ENCODE results near the gene PSD2. TPM values are rescaled to one million over a fixed set of nuclear protein-coding genes. Genes with fewer than 3 reads are reported as not detected.

PSD2 gene
- total RNA-seq, 1 experiment from 2014 or later = 0.22 TPM

- peaks cover 54% of the 10 kb centered on the region for H3K27me3 Mint-ChIP-seq (ENCODE audit: low read depth)
- TF ChIP-seq CTCF (conservative IDR thresholded peaks at IDR 0.05) = no peak
- Histone ChIP-seq H3K27ac (ENCODE audit: insufficient read length, low read depth, low read length) (no peak overlapping the region), H3K56ac (ENCODE audit: insufficient read length, low read depth, low read length) (no peak overlapping the region), H3K4me2 (ENCODE audit: insufficient read depth, insufficient read length, low read length) (no peak overlapping the region), H3T11ph (ENCODE audit: low read length) (no peak overlapping the region), H2BK15ac (ENCODE audit: low read depth, low read length) (no peak overlapping the region), H4K20me1 (ENCODE audit: control insufficient read depth, insufficient read depth, insufficient read length) (no peaks in the 10 kb centered on the region), H4K8ac (replicated peaks; ENCODE audit: insufficient read length, low read depth, low read length) (no peak overlapping the region), H3K14ac (ENCODE audit: insufficient read depth, low read length) (no peak overlapping the region; the same call in 1 of the 2 replicates), H3K4ac (ENCODE audit: low read depth, low read length) (no peak overlapping the region), H2BK12ac (ENCODE audit: insufficient read length, low read depth, low read length) (no peak overlapping the region), H2BK20ac (ENCODE audit: low read depth, low read length, poor library complexity, severe bottlenecking) (no peak overlapping the region), H4K91ac (ENCODE audit: insufficient read length, low read depth, low read length) (no peak overlapping the region), H2AFZ (ENCODE audit: low read length) (no peak overlapping the region), H3K23me2 (ENCODE audit: insufficient read length, low read depth, low read length, poor library complexity, severe bottlenecking) (no peaks in the 10 kb centered on the region), H3K9me3 (ENCODE audit: control insufficient read depth, low read depth, low read length) (no peaks in the 10 kb centered on the region), H2AK5ac (ENCODE audit: insufficient read length, low read length) (no peak overlapping the region), H2BK120ac (ENCODE audit: low read depth, low read length, poor library complexity, severe bottlenecking) (no peak overlapping the region), H3K27me3 (ENCODE audit: insufficient read depth, low read length) (peaks cover 3% of the 10 kb centered on the region; the same call in 1 of the 2 replicates), H2BK5ac (ENCODE audit: insufficient read length, low read length) (no peak overlapping the region), H4K5ac (ENCODE audit: insufficient read length, low read depth, low read length) (no peak overlapping the region), H3K9ac (ENCODE audit: extremely low read depth, insufficient read length, low read length) (no peak overlapping the region), H3K79me2 (ENCODE audit: insufficient read depth, low read length) (no peaks in the 10 kb centered on the region), H3K79me1 (ENCODE audit: insufficient read depth, low read depth, low read length, poor library complexity, severe bottlenecking) (no peaks in the 10 kb centered on the region), H3K23ac (ENCODE audit: insufficient read length, low read depth, low read length) (no peak overlapping the region), H3K4me1 (ENCODE audit: insufficient read depth, low read length) (no peaks in the 10 kb centered on the region), H3K18ac (ENCODE audit: insufficient read length, low read depth, low read length) (no peak overlapping the region)
- no peak for DNase-seq
- 0 out of 4 replicates have a peak, but pooled peaks cover 2% of the 10 kb centered on the region in 2 experiments for H3K4me1 Mint-ChIP-seq
- H3K9me3 Mint-ChIP-seq = no peaks in the 10 kb centered on the region; a peak in 1 of 5 replicates
- no CpG with 5 or more reads among the region's 4 CpGs for WGBS (ENCODE audit: extremely low coverage, insufficient read length, low lambda C conversion rate)
- no peaks in the 10 kb centered on the region for H3K36me3 Mint-ChIP-seq (ENCODE audit: insufficient read depth in 1 of 3, low read depth in 3 of 3)
- H3K4me3 Mint-ChIP-seq = no peak overlapping the region
- H3K27ac Mint-ChIP-seq = no peak overlapping the region; a peak in 1 of 7 replicates
These were observed 10.5 kb downstream of the PSD2 start for GRCh38 chr5:139806111-139806510.

Data from H9 (cell line).